Spleen (tissue), 7 donors: Measurements from ENCODE around the gene ANKRD13B.

ENCODE experiments used
- CTCF ChIP-seq, 11 experiments: fragments of 200-600 bp in 7 of 11; fragments of 450-650 bp in 4 of 11; sonication (generic) in 4 of 11; IDR thresholded peaks in 8 of 11; conservative IDR thresholded peaks in 3 of 11; 1 replicate in 7 of 11; 2 replicates in 4 of 11; pipeline versions ENCODE4 v1.4.0 to v1.8.0; 2016 to 2021; ENCODE audit warnings: antibody characterized with exemption in 11 of 11, inconsistent platforms in 4 of 11, mild to moderate bottlenecking in 1 of 11
- POLR2A ChIP-seq, 3 donors: fragments of 450-650 bp; IDR thresholded peaks; one replicate each; pipeline ENCODE4 v1.5.1; 2017; ENCODE audit warnings: antibody characterized with exemption in 3 of 3, mild to moderate bottlenecking in 1 of 3
- donor health status: DM: no; HTN: no; CAD: no; lungs with moderate emphysema.
- donor health status: DM: no; HTN: no; CAD: no.
- donor health status: DM: no; HTN: no; CAD: no.

- TF ChIP-seq CTCF (IDR thresholded peaks at IDR 0.05 in 8 of 11, conservative IDR thresholded peaks at IDR 0.05 in 3 of 11), result no peak
- TF ChIP-seq POLR2A (IDR thresholded peaks at IDR 0.05), result no peak
These were observed 61.2 kb downstream of the ANKRD13B start for GRCh38 chr17:29653995-29654714.
